GM21360 (cell line): Measurements from ENCODE around the gene LRRC51.
A peak's percentile ranks its signal among the peaks of the same experiment; 100 is the strongest.

Experiments
- ATAC-seq: cut with Tn5 transposase; IDR thresholded peaks from one replicate; pipeline ENCODE4 v1.9.1; 2021; ENCODE audit warnings: mild to moderate bottlenecking, moderate library complexity; ENCODE audit not compliant: unreplicated experiment

The LRRC51 gene, protein sequence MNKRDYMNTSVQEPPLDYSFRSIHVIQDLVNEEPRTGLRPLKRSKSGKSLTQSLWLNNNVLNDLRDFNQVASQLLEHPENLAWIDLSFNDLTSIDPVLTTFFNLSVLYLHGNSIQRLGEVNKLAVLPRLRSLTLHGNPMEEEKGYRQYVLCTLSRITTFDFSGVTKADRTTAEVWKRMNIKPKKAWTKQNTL

DNA sequence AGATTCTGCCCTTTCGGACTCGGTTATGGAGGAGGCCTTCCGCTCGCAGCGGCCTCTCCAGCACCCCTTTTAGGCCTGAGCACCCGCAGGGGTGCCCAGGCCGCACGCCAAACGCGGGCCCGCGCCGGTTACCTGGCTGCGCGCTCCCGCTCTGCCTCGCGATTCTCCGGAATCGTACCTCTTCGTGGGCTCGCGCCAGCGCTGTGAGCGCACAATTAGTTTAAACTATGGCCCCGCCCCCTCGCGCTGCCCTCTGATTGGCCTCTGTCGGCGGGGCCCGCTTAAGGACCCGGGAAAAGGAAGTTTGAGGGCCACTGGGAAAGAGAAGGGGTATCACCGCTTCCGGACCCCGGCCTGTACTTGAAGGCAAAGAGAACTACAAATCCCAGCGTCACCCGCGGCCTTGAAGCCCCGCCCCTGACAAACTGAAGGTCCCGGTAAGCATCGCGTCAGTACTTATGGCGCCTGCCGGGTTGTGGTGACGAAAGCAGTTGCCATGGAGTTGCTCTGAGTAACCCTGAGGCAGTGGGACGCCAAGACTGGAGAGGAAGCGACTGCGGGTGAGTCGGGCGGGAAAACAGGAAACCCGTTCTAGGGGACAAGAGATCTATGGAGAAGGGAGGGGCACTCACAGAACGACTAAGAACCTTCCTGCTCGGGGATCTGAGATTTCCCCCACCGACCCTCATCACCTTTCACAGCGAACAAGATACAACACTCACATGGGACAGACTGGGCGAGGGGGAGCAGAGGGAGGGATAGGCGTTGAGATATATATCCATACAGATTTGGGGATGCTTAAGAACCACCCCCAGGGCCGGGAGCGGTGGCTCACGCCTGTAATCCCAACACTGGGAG lies at the start of gene LRRC51, which contains the start of gene NUMA1:
TSS of gene LRRC51 (plus strand) at position 525 of the 858 bp plus-strand sequence. CDS start 8,234 bp downstream, outside the sequence.
TSS of gene NUMA1 (minus strand) at position 217 of the 858 bp plus-strand sequence. CDS start 44,599 bp downstream, outside the sequence.
- ATAC-seq: peak; percentile 95

DNA sequence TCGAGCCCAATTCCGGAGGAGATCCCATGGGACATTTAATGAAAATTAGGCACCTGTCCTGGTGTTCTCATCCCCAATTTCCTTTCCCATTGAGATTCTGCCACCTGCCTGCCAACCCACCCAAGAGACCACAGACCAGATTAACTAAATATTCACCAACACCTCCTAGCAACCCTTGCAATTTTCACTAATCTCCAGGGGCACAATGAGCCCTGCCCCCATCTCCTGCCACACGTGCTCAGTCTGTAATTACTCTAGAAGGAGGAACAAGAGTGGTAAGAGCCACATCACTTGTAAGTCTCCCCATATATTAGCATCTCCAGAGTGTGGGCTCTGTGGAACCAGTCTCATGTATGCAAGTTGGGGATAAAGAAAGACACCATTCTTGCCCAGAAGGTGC lies 44.0 kb upstream of the LRRC51 start:
- ATAC-seq: no peak

DNA sequence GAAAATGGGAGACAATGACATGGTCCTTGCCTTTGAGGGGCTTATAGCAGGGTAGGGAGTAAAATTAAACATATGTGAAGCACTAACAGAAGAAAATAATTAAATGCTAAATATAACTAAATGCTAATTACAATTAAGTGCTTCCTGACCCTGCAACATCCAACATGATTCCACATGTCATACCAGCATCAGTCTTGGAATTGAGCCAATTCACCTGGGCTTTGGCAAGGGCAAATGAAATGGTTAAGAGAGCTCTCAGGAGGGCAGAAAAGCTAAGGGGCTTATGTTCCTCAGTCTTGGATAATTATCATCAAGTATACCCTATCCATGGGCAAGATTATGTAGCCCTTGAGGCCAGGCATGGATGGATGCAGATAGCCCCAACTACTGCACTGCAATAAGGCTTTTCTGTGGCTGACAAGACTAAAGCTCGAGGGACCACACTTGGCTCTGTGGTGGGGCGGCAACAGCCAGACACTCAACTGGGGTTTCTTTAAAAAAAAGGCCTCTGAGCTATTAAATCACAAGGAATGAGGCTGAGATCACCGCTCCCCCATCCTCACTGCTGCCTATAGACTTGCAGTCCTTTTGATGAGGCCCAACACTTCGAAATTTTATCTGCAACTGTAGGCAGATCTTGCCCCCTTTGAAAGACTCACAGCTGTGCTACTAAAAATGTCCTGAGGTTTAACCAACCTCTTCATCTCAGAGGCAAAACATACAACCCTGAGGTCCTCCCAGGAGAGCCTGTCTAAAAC lies 42.9 kb upstream of the LRRC51 start:
- ATAC-seq: no peak

DNA sequence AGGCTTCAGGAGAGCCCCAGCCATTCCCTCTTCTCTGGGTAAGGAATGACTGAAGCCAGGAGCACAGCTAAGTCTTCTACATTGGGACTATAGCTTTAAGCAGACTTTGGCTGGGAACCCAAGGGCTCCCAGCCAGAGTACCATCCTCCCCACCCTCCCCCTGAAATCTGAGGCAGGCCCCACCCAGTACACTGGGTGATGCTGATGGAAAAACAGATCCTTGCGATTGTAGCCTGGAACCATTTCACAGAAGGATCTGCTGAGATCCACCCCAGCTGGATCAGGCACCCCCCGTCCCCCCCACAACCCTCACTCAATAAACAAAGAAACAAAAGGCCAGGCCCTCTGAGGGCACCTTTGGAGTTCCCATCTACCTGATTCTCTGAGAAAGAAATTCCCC lies 42.2 kb upstream of the LRRC51 start:
- no peak for ATAC-seq

DNA sequence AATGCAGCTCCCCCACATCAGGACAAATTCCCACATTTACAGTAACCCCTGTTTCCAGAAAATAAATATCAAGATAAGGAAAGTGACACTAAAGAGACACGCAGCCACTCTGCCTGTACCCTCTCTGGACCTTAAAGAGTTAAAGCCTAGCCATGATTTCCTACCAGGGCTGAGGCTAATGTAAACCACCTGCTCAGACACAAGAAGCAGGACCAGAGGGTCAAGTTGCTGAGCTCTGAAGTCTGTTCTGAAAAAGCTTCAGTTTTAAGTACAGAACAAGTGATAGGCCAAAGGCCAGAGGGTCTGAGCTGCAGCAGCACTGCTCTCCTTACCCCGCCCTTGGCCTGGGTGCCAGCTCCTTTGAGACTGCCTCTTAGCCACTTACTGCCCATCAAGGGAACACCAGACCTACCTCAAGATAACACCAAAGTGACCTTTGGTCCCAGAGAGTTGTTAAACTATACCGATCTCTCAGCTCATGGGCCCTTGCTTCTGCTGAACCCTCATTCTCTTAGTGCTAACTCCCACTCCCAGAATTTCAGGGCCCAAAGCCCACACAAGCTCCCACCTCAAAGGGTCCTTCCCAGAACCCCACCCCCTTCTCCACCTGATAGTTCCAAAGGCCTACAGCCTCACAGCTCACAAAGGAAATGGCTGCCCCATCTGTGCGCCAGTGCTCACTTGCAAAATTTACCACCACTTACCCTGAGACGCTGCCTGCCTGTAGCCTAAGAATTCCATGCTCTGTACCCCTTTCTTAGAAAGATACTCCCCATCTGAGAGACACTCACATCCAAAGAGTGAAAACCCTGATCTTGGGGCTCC lies 41.4 kb upstream of the LRRC51 start:
- no peak for ATAC-seq

DNA sequence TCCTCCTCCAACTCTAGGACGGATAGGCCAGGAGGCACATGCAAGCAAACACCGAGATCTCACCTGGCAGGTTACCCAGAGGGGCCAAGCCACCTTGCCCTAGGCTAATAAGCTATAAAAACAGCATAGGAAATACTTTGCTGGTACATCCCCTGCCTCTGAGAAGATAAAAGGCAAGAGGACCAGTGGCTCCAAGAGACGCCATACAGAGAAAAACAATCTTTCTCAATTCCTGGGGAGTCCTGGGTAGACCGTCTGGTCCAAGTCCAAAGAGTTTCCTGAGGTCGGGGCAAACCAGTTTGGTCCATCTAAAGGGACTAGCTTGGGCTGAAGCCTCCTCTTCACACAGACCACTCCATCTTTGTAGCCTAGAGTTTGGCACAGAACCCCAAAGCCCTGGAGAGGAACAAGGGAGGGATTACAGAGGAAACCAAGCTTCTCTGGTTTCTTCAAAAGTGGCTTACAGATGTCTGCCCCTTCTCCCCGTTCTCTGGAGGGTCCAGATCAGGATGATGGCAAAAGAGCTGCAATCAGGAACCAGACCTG lies 40.7 kb upstream of the LRRC51 start:
- no peak for ATAC-seq

DNA sequence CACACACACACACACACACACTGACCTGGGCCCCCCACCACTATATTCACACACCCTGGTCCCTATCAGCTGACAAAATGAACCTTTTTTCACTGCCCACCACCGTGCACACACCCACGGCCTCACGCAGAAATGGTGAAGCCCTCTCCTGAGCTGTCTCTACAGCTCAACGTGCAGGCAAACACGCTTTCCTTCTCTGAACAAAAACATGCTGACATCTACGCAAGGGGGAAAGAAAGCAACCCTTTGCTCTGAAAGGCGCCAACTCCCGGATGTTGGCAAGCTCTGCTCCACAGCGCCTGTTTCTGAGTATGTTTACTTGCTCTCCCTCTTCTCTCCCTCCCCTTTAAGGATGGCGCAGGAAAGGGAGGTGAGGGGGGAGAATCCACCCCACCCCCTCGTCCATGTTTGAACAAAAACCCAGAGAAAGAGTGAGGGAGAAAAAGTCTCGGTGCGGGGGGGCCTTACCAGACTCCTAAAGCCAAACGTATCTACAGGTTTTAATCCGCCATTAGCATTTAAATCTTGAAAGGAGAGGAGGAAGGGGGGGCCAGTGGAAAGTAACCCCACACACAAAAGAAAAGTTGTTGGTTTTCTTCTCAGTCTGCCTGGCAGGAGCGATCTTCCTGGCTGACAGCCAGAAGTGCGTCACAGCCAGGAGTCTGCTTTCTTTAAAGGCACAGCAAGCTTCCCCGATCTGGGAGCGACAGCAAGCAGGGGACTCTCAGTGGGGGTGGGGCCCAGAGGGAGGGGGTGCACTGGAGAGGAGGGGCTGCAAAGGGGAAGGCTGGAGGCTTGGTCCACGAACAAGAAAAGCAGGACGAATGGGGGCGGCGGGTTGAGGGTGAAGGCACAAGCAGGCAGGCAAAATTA lies 39.9 kb upstream of the LRRC51 start:
- no peak for ATAC-seq

DNA sequence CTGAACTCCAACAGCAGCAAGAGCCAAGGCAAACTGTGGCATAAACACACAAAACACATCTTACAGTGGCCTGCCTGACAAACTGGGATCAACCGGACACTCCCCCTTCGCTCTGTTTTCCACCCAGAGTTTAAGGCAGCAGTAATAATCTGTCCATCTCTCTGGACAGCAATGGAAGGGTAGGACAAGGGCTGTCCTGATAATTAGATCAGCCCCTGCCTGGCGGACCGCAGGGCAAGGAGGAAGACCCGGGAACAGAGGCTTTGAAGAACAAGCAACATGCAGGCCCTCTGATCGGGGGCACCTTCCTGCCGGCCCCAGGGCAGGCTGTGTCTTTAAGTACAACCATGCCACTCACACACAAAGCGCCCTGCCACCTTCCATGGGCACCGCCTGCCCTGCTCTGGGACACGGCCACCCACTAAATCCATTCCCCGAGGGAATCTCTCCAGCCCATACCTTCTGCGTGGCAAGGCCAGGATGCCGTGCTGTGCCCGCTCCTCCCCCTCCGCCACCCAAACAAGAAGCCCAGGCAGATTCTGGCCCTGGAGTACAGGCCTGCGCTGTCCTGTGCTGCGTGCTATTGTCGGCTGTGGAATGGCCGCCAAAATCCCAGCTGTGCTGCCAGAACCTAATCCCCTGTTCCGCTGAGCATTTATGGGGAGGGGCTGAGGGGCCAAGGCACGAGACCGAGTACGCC lies 39.1 kb upstream of the LRRC51 start:
- no peak for ATAC-seq

DNA sequence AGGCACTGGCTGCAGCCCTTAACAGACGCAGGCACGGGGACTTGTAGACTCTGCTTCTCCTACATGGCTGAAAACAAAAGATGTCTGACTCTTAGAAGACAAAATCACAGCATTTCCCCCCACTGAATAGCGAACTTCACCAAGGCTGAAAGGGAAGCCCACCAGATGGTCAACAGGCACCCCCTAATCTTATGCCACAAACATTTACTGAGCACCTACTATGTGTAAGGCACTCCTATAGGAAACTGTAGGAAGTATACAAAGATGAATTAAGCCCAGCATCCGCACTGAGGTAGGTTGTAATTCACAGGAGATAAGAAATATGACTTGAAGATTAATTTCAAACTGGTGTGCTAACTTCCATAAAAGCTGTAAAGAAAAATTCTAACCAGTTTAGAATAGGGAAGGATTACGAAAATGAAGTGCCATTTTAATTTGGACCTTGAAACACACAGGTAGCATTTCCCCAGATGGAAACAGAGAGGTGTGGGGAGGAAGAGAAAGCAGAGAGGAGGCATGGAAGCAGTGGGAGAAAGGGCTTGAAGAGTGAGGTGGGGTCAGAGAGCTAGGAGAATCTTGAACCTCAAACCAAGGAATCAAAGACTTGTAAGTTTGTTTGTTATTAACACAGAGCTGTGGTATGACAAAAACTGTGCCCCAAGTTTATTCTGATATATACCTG lies 38.4 kb upstream of the LRRC51 start:
- no peak for ATAC-seq

DNA sequence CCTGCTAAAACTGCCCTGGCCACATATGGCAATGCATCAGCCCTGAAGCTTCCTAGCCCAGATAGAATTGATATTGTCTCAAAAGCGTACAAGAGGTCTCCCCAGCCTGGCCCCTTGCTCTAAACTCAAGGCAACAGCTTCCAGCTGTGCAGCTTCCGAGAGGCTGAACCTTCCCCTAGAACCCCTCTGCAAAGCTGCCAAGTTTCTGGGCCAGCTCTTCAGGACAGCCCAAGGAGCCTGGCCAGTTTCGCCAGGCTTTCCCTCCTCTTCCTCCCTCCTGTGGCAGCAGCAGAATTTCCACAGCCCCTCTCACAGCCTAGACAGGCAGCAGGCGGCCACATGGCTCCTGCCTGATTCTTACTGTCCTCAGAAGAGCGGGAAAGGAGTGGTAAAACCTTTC lies 34.8 kb upstream of the LRRC51 start:
- ATAC-seq: no peak

DNA sequence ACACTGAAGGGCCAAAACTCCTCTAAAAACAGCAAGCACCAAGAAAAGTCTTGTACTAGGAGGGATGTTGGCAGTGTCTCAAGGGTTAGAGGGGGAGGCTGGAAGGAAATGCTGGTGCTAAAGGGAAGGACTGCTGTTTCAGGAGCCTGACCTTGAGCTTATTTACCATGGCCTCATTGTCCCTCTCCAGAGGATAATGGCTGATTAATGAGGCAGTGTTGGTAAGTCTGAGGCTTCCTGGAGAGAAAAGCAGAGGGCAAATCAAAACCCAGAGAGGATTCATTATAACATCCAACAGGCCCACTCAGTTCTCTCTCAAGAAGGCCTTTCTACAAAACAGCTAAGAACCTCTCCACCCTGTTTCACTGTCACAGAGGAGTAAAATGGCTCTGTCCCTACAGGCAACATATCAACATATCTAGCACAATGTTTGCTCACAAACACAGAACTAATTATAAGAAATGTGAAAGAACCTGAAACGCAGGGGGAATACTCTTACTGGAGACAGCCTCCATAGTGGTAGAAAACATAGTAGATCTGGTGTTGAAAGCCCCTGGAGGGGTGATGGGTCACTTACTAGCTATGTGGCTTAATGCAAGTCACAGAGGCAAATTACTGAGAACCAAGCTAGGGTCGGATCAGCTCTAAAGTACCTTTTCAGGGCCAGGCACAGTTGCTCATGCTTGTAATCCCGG lies 31.7 kb upstream of the LRRC51 start:
- no peak for ATAC-seq

DNA sequence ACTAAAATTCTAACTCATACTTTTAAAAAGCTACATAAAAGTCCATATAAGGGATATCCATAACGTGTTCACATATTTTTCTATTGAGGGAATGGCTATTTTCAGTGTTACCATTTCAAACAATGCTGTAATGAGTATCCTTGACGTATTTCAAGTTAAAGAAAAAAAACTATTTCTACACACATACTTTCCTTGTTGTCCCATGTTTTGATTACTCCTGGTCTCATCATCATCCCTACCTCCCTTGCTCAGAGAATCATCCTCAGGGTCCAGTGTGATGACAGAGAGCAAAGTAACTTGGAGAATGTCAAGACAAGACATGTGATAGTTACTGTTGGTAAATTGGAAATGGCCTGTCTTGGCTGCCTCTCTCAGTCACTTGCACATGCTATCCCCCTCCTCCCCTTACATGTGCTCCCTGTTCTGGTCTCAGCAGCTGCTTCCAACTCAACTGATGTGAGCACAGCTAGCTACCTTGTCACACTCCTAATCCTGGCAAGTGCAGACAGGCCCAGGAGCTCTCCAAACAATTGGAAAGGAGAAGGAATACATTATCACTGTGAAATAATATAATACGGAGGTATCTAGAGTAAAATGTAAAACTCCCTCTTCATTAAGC lies 22.1 kb upstream of the LRRC51 start:
- ATAC-seq: no peak

DNA sequence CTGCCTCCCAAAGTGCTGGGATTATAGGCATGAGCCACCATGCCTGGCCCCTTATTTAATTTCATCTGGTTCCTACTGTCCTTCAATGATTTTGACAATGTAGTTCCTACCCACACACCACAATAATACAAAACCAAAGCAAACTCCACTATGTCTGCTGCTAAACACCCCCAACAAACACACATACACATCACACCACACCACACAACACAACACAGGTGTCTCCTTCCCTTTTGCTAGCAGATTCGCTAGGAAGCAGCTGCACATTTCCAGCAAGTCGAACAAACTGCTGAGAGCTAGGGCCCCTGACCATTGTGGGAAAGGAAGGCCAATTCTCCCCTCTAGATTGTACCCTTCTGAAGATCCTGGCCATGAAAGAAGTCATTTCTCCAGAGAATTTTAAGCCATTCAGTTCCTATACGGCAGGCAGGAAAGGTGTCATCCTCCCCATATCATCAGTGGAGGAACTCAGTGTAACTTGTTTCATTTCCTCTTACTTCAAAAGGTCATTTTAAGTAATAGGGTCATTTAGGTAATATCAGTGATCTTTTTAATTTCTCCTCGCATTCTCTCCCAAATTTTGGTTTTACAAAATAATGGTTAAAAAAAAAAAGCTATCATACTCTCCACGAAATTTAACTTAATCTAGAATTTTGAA lies 18.8 kb upstream of the LRRC51 start:
- ATAC-seq: no peak

DNA sequence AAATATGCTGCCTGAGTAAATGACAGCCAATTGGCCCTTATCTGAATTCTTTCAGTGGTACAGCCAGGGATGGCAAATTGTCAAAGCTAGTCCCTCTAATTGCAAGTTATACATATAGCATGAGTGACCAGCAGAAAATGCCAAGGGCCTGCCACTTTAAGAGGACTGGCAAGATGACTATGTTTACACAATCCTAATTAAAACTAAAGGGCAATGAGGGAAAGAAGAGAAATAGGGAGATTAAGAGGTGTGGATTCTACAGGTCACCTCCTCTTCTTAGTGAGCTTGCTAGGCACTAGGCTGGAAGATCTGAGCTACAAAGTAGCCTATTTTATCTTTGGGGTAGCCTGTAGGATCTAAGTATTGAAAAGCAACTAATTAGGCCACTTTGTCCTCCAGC lies 13.8 kb upstream of the LRRC51 start:
- ATAC-seq: no peak

DNA sequence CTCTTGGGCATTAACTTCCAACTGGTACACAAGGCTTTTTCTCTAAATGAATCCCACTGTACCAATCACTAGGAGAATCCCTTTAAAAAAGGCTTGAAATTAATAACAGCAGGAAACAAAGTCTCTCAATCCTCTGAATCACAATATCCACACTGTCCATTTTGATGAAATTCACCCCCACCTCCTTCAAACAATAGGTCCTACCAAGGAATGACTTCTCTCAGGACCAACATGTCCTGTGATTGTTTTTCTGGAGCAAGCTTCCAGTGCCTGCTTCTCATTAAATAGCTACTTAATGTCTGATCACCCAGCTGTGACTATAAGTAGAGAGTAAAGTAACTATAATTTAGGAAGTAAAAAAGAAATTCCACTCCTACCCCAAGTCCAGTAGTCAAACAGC lies 13.4 kb upstream of the LRRC51 start:
- ATAC-seq: no peak

DNA sequence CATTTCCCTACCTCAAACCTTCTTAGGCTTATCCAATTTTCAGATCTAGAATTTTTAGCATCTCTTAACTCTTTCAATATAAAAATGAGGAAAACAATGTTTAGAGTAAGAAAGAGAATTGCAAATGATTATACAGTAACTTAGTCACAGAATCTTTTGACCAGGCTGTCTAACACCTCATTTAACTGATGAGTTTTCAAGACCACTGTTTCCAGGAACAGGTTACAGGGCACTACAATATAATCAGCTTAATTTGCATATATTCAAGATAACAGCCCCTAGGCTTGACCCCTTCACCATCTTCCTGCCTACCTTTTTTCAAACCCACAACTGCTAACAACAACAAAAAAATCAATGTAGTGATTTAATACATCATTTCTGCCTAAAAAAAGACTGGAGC lies 13.0 kb upstream of the LRRC51 start:
- no peak for ATAC-seq

DNA sequence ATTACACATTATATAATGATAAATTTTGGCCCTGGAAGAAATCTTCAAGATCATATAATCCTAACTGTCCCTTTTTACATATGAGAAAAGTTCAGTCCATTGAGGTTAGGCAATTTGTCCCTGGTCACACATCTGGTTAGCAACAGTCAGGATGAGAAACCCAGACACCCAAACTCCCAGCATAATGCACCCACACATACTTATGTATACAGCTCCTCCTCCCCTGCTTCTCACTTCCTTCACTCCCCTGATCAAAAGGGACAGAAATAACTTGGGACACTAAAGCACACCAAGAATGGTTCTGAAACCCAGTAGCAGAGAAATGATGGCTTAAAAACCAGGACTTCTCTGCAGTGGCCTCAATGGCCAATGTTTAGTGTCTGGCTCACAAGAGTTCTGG lies 11.4 kb upstream of the LRRC51 start:
- no peak for ATAC-seq
